ENCODE data around the gene QRSL1.

The QRSL1 gene

GRCh38 chr6:106614592-106615257, 14.7 kb upstream of the QRSL1 start:
- DNase-seq (ENCODE audit: low read depth) = no peak
- TF ChIP-seq CTCF (IDR thresholded peaks at IDR 0.05; ENCODE audit: insufficient read depth, low read depth, low read length, missing control alignments) = no peak
- H3K4me3 ChIP-seq (ENCODE audit: low read depth, low read length) = no peak overlapping the region

- TF ChIP-seq CTCF (IDR thresholded peaks at IDR 0.05; ENCODE audit: insufficient read depth, low read depth, low read length, missing control alignments) = no peak
- no peak for DNase-seq (ENCODE audit: low read depth)
- no peak overlapping the region for H3K4me3 ChIP-seq (ENCODE audit: low read depth, low read length)
These were observed 12.1 kb upstream of the QRSL1 start for GRCh38 chr6:106617302-106617701.

- no peak for DNase-seq (ENCODE audit: low read depth)
- TF ChIP-seq CTCF (IDR thresholded peaks at IDR 0.05; ENCODE audit: insufficient read depth, low read depth, low read length, missing control alignments) = no peak
- no peak overlapping the region for H3K4me3 ChIP-seq (ENCODE audit: low read depth, low read length)
These were observed 11.5 kb upstream of the QRSL1 start for GRCh38 chr6:106617857-106618256.

- DNase-seq (ENCODE audit: low read depth) = no peak
- H3K4me3 ChIP-seq (ENCODE audit: low read depth, low read length) = no peak overlapping the region
- no peak for TF ChIP-seq CTCF (IDR thresholded peaks at IDR 0.05; ENCODE audit: insufficient read depth, low read depth, low read length, missing control alignments)
These were observed 11.1 kb upstream of the QRSL1 start for GRCh38 chr6:106618324-106618723.

- DNase-seq (ENCODE audit: low read depth) = no peak
- no peak overlapping the region for H3K4me3 ChIP-seq (ENCODE audit: low read depth, low read length)
- TF ChIP-seq CTCF (IDR thresholded peaks at IDR 0.05; ENCODE audit: insufficient read depth, low read depth, low read length, missing control alignments) = no peak
These were observed 10.2 kb upstream of the QRSL1 start for GRCh38 chr6:106619223-106619622.

- TF ChIP-seq CTCF (IDR thresholded peaks at IDR 0.05; ENCODE audit: insufficient read depth, low read depth, low read length, missing control alignments) = no peak
- DNase-seq (ENCODE audit: low read depth) = no peak
- no peak overlapping the region for H3K4me3 ChIP-seq (ENCODE audit: low read depth, low read length)
These were observed 8.3 kb upstream of the QRSL1 start for GRCh38 chr6:106620931-106621672.
